ENCODE data around the gene AUP1.
A peak's percentile ranks its signal among the peaks of the same experiment; 100 is the strongest.

Gene AUP1

GRCh38 chr2:74526649-74527230 lies 2.8 kb downstream of the AUP1 start:
- DNase-seq (ENCODE audit: low spot score): no peak
- CTCF ChIA-PET: interaction anchor here (0.9 kb wide), 1 partner anchor 20 kb away, joined by 5 read pairs; no protein-coding TSS in a partner anchor
- POLR2A ChIA-PET (ENCODE audit: low non-redundant PET): no interaction called here
- TF ChIP-seq, protein P1, sequence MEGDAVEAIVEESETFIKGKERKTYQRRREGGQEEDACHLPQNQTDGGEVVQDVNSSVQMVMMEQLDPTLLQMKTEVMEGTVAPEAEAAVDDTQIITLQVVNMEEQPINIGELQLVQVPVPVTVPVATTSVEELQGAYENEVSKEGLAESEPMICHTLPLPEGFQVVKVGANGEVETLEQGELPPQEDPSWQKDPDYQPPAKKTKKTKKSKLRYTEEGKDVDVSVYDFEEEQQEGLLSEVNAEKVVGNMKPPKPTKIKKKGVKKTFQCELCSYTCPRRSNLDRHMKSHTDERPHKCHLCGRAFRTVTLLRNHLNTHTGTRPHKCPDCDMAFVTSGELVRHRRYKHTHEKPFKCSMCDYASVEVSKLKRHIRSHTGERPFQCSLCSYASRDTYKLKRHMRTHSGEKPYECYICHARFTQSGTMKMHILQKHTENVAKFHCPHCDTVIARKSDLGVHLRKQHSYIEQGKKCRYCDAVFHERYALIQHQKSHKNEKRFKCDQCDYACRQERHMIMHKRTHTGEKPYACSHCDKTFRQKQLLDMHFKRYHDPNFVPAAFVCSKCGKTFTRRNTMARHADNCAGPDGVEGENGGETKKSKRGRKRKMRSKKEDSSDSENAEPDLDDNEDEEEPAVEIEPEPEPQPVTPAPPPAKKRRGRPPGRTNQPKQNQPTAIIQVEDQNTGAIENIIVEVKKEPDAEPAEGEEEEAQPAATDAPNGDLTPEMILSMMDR (conservative IDR thresholded peaks at IDR 0.05; ENCODE audit: low read depth): no peak
- peak overlapping the region; percentile 49 for H3K27ac ChIP-seq

- ChIA-PET CTCF (interaction anchor here (0.9 kb wide), 1 partner anchor 20 kb away, joined by 5 read pairs; no protein-coding TSS in a partner anchor), POLR2A (ENCODE audit: low non-redundant PET) (no interaction called here)
- peak within 1 kb of the TSS; percentile 49 for H3K27ac ChIP-seq
- peak; percentile 79 for DNase-seq (ENCODE audit: low spot score)
- TF ChIP-seq, protein P1 (conservative IDR thresholded peaks at IDR 0.05; ENCODE audit: low read depth): no peak
Observed at GRCh38 chr2:74525717-74526648, 3.5 kb downstream of the AUP1 start, which contains the start of gene DQX1. TSS of gene DQX1 (minus strand) at chr2:74526231. CDS start at chr2:74525729, 502 bp downstream.

- H3K27ac ChIP-seq: peak overlapping the region; percentile 3; the same call in 1 of the 2 replicates
- POLR2A ChIA-PET (ENCODE audit: low non-redundant PET): no interaction called here
- CTCF ChIA-PET: no interaction called here
- TF ChIP-seq, protein P1 (conservative IDR thresholded peaks at IDR 0.05; ENCODE audit: low read depth): no peak
- DNase-seq (ENCODE audit: low spot score): no peak
Observed at GRCh38 chr2:74524955-74525716, 4.4 kb downstream of the AUP1 start.

GRCh38 chr2:74524005-74524404 lies 5.5 kb downstream of the AUP1 start:
- no peak for DNase-seq (ENCODE audit: low spot score)
- TF ChIP-seq, protein P1 (conservative IDR thresholded peaks at IDR 0.05; ENCODE audit: low read depth): no peak
- ChIA-PET POLR2A (ENCODE audit: low non-redundant PET) (no interaction called here), CTCF (no interaction called here)
- H3K27ac ChIP-seq: no peak overlapping the region

- no peak overlapping the region for H3K27ac ChIP-seq
- TF ChIP-seq, protein P1 (conservative IDR thresholded peaks at IDR 0.05; ENCODE audit: low read depth): no peak
- CTCF ChIA-PET: interaction anchor here (1.0 kb wide), 1 partner anchor 16 kb away, joined by 3 read pairs; no protein-coding TSS in a partner anchor
- DNase-seq (ENCODE audit: low spot score): no peak
- POLR2A ChIA-PET (ENCODE audit: low non-redundant PET): no interaction called here
Observed at GRCh38 chr2:74522516-74522915, 7.0 kb downstream of the AUP1 start.

DNA sequence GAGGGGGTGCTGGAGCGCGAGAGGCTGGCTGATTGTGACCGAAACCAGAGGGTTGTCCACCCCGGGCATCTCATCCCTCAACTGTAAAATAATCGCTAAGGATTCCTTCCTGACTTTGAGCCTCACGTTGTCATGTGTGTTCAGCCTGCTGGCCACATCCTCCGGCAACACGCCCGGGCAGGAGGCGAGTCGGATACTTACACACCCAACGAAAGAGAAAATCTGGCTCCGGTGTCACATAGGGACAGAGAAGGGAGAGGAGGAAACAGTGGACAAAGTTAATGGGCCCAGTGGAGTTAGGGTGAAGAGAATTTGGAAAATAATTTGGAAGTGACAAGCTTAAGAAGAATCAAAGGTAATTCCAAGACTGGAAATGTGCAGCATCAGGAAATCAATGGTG lies 12.9 kb downstream of the AUP1 start:
- CTCF ChIA-PET: no interaction called here
- no peak for DNase-seq (ENCODE audit: low spot score)
- no peak overlapping the region for H3K27ac ChIP-seq
- TF ChIP-seq, protein P1 (conservative IDR thresholded peaks at IDR 0.05; ENCODE audit: low read depth): no peak
- POLR2A ChIA-PET (ENCODE audit: low non-redundant PET): no interaction called here

Data from RWPE1 (cell line).